Brain microvascular endothelial cell (primary cell): Measurements from ENCODE around the gene GDE1.

ENCODE experiments used
- DNase-seq: peaks from one replicate; pipeline ENCODE4 v3.0.0-alpha.2; 2020
- H3K27ac ChIP-seq: fragments of 250-450 bp; sonication (Bioruptor Pico); 2 replicates; pipeline ENCODE4 v1.5.1; 2020; ENCODE audit warnings: mild to moderate bottlenecking, moderate library complexity
- H3K27me3 ChIP-seq: fragments of 250-450 bp; sonication (Bioruptor Pico); replicated peaks from 2 replicates; pipeline ENCODE4 v1.5.1; 2020; ENCODE audit warnings: mild to moderate bottlenecking
- H3K36me3 ChIP-seq: fragments of 250-450 bp; sonication (Bioruptor Pico); replicated peaks from 2 replicates; pipeline ENCODE4 v1.5.1; 2020; ENCODE audit warnings: mild to moderate bottlenecking
- H3K4me3 ChIP-seq: 2 replicates; pipeline ENCODE4 v1.5.1; 2011; ENCODE audit warnings: low read depth, mild to moderate bottlenecking, control low read depth, low read length, moderate library complexity
- in situ Hi-C: cut with HindIII; loops from 2 replicates; pipeline ENCODE4 v1.10.0; 2017; ENCODE audit warnings: low sequenced_read_pairs, low pct_ligation_motif_present
- TF ChIP-seq, protein P1 (sequence below): IDR thresholded peaks from 2 replicates; pipeline ENCODE4 v1.5.1; 2011; ENCODE audit warnings: low read depth, mild to moderate bottlenecking, moderate library complexity, low read length, control low read depth, inconsistent platforms; ENCODE audit errors: missing control alignments

GDE1 gene

GRCh38 chr16:19513377-19514053 is 8.4 kb downstream of the GDE1 start:
- Histone ChIP-seq H3K36me3 (peaks cover 14% of the 10 kb centered on the region), H3K4me3 (no peak overlapping the region), H3K27me3 (no peaks in the 10 kb centered on the region), H3K27ac (no peak overlapping the region)
- in situ Hi-C loops = no loop called here
- TF ChIP-seq, protein P1, sequence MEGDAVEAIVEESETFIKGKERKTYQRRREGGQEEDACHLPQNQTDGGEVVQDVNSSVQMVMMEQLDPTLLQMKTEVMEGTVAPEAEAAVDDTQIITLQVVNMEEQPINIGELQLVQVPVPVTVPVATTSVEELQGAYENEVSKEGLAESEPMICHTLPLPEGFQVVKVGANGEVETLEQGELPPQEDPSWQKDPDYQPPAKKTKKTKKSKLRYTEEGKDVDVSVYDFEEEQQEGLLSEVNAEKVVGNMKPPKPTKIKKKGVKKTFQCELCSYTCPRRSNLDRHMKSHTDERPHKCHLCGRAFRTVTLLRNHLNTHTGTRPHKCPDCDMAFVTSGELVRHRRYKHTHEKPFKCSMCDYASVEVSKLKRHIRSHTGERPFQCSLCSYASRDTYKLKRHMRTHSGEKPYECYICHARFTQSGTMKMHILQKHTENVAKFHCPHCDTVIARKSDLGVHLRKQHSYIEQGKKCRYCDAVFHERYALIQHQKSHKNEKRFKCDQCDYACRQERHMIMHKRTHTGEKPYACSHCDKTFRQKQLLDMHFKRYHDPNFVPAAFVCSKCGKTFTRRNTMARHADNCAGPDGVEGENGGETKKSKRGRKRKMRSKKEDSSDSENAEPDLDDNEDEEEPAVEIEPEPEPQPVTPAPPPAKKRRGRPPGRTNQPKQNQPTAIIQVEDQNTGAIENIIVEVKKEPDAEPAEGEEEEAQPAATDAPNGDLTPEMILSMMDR = no peak
- no peak for DNase-seq

- peaks cover 14% of the 10 kb centered on the region for H3K36me3 ChIP-seq
- in situ Hi-C loops = no loop called here
- H3K4me3 ChIP-seq = no peak overlapping the region
- no peaks in the 10 kb centered on the region for H3K27me3 ChIP-seq
- no peak overlapping the region for H3K27ac ChIP-seq
- DNase-seq = no peak
- TF ChIP-seq, protein P1 = no peak
These were observed 9.6 kb downstream of the GDE1 start for GRCh38 chr16:19512297-19512696.

DNA sequence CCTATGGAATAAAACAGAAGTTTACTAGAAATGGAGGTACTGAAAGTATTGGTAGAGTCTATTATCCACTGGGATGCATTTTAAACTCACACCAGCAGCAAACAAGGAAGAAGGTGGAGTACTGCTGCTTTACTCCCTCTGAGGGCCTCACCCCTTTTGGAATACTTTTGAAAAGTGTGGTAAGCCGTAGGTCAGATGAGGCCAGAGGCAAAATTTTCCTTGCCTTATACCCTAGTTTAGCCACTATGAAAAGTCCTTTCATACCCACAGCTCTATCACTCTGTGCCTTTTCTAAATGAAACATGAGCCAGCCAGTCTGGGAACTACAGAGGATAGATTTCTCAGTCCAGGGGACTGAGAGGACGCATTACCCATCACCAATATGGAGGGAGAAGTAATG is 14.0 kb downstream of the GDE1 start:
- no peak for DNase-seq
- no peaks in the 10 kb centered on the region for H3K27me3 ChIP-seq
- no peak overlapping the region for H3K4me3 ChIP-seq
- peaks cover 9% of the 10 kb centered on the region for H3K36me3 ChIP-seq
- TF ChIP-seq, protein P1 = no peak
- in situ Hi-C loops = no loop called here
- no peak overlapping the region for H3K27ac ChIP-seq

DNA sequence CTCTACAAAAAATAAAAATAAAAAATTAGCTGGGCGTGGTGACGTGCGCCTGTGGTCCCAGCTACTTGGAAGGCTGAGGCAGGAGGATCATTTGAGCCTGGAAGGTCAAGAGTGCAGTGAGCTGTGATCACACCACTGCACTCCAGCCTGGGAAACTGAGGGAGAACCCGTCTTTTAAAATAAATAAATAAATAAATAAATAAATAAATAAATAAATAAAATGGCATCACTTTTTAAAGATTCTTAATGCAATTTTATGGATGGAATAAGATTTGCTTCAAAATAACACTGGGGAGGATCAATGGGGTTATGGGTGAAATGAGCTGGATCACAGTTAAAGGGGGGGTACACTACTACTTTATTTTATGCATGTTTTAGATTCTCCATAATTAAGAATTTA is 14.9 kb downstream of the GDE1 start:
- Histone ChIP-seq H3K36me3 (peaks cover 14% of the 10 kb centered on the region), H3K27ac (no peak overlapping the region), H3K4me3 (no peak overlapping the region), H3K27me3 (no peaks in the 10 kb centered on the region)
- in situ Hi-C loops = no loop called here
- no peak for DNase-seq
- TF ChIP-seq, protein P1 = no peak

GRCh38 chr16:19505600-19506303 is 16.1 kb downstream of the GDE1 start:
- peak; percentile 74 for DNase-seq
- Histone ChIP-seq H3K4me3 (no peak overlapping the region), H3K27me3 (no peaks in the 10 kb centered on the region), H3K27ac (no peak overlapping the region), H3K36me3 (peaks cover 19% of the 10 kb centered on the region)
- in situ Hi-C loops = no loop called here
- TF ChIP-seq, protein P1 = no peak
